RPMI7951 (cell line): ENCODE measurements around the gene SV2B. TPM values are rescaled to one million over a fixed set of nuclear protein-coding genes. Genes with fewer than 3 reads are reported as not detected.
A peak's percentile ranks its signal among the peaks of the same experiment; 100 is the strongest.
"Not testable (repeated sequence)": the region's sequence is repeated elsewhere in the genome, so short reads cannot be mapped to it uniquely, and the experiment has no call there.

Experiments used
- DNase-seq: peaks from one replicate; pipeline ENCODE4 v3.0.0-alpha.2; 2012; ENCODE audit warnings: low read depth
- total RNA-seq: library from RNA; depleted of rRNA; stranded (reverse); fragments of >200 nt; shearing (Covaris generic); gene quantifications from 2 replicates; pipeline ENCODE4 v1.2.3, GENCODE V29; 2014; rRNA removed

The SV2B gene
- not detected in 2 replicates for total RNA-seq

DNA sequence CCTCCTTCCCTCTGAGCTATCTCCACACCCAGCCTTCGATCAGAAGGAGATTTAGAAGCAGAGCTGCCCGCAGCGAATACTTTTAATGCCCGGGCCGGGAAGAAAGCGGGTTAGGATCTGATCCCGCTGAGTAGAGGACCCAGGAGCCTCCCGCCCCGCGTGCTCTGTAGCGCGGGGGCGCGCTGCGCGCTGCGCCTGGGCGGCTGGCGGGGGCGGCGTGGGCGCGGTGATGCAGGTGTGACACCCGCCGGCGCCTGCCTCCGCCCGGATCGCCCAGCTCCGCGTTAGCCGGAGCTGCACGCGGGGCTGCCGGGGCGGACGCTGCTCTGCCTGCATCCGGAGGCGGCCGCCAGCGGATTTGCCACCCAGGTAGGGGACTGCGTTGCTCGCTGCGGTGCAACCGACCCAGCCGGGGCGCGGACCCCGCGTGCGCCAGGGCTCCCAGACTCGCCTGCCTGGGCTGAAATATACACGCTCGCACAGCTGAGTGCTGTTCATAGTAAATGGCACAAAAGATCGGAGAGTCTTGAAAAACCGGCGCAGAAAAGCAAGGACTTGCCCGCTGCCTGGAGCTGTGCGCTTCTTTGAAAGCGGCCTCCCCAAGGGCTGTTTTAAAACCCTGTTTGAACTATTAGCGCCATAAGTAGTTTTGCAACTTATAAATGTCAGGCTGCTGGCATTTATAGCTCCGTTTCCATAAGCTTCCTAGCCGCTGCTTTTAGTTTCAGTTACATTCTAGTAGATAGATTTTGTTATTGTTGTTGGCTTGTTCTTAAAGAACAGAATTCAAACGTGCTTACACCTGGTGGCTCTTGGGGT, at the start of gene SV2B:
TSS of gene SV2B (plus strand) at position 263 of the 819 bp plus-strand sequence. CDS start 126,007 bp downstream, outside the sequence.
- DNase-seq: no peak

- no peak for DNase-seq
Measured at GRCh38 chr15:91051248-91051647, 48.8 kb upstream of the SV2B start.

DNA sequence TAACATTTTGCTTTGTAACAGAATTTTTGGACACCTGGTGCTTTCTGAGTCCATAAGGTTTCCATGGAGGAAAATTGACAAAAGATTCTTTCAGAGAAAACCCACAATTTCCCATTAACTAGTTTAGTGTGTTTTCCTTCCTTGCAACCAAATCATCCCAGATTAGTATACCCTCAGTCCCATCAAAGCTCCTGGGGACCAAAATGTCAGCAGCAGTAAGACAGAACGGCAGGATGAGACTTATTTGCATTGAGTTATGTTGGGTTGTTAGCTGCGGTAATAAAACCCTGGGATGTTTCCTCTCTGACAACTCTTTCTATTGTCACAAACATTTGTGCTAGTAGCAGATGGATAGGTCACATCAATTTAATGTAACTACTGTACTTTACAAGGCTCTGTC, 45.2 kb upstream of the SV2B start:
- DNase-seq: no peak

- DNase-seq: peak; percentile 73
Measured at GRCh38 chr15:91055548-91056331, 44.3 kb upstream of the SV2B start.

- DNase-seq: no peak
Measured at GRCh38 chr15:91061230-91061629, 38.8 kb upstream of the SV2B start.

GRCh38 chr15:91061997-91062396, 38.1 kb upstream of the SV2B start:
- DNase-seq: no peak

- DNase-seq: no peak
Measured at GRCh38 chr15:91065505-91065904, 34.6 kb upstream of the SV2B start.

GRCh38 chr15:91067036-91067435, 33.0 kb upstream of the SV2B start:
- DNase-seq: peak; percentile 18

GRCh38 chr15:91068436-91068835, 31.6 kb upstream of the SV2B start:
- no peak for DNase-seq

GRCh38 chr15:91068966-91069365, 31.1 kb upstream of the SV2B start:
- no peak for DNase-seq

- no peak for DNase-seq
Measured at GRCh38 chr15:91070872-91071271, 29.2 kb upstream of the SV2B start.

DNA sequence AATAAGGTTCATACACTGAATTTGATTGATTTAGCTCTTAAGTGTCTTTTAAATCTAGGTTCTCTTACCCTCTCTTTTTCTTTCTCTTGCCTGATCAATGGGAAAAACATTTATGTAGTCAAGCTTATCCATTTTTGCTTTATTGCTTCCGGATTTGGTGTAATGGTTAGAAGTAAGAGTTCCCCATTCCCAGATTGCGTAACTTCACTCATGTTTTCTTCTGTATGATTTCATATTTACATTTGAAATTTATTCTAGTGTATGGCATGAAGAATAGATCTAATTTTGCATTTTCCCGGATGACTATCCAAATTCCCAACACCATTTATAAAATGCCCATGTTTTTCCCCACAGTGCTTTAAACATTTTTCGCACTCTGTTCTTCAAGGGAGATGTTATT, 27.9 kb upstream of the SV2B start:
- DNase-seq: no peak

DNA sequence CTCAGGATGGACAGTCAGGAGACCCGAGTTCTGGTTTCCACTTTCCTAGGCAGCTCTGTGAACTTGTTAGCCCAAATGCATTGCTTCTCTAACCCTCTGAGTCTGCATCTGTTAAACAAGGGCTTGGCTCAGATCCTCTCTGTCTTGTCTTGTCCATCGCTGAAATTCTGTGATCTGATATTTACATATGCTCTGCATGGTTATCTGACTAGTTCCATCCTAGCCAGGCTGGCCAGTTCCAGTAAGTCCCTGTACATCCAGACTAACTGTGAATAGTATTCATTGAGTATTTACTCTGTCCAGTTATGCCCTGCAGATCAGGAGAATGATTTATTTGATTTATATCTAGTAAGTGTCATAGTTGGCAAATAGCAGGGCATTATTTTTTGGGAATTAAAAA, 27.0 kb upstream of the SV2B start:
- DNase-seq: no peak

GRCh38 chr15:91073768-91074167, 26.3 kb upstream of the SV2B start:
- no peak for DNase-seq

GRCh38 chr15:91075739-91076138, 24.3 kb upstream of the SV2B start:
- no peak for DNase-seq

DNA sequence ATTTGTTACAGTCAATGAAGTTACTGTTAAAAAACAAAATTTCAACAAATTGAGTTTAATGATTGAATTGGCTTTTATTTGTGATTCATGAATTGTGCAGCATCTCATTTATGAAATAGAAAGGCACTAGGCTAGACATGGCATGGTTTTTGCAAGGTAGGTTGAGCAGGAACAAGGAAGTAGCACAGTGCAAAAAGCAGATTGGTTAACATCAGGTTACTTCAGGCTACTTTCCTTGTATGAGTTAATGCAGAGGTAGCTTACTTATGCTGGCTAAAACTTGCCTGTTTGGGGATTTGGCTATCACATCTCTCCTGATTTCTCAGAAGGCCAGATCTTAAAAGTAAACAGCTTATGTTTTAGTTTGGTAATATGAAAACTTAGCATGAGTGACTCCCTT, 23.0 kb upstream of the SV2B start:
- no peak for DNase-seq

- not testable (repeated sequence) for DNase-seq
Measured at GRCh38 chr15:91093866-91094265, 6.2 kb upstream of the SV2B start.

GRCh38 chr15:91098451-91098850, 1.6 kb upstream of the SV2B start:
- DNase-seq: no peak

- DNase-seq: peak; percentile 15
Measured at GRCh38 chr15:91099616-91099994, 452 bp upstream of the SV2B start.

DNA sequence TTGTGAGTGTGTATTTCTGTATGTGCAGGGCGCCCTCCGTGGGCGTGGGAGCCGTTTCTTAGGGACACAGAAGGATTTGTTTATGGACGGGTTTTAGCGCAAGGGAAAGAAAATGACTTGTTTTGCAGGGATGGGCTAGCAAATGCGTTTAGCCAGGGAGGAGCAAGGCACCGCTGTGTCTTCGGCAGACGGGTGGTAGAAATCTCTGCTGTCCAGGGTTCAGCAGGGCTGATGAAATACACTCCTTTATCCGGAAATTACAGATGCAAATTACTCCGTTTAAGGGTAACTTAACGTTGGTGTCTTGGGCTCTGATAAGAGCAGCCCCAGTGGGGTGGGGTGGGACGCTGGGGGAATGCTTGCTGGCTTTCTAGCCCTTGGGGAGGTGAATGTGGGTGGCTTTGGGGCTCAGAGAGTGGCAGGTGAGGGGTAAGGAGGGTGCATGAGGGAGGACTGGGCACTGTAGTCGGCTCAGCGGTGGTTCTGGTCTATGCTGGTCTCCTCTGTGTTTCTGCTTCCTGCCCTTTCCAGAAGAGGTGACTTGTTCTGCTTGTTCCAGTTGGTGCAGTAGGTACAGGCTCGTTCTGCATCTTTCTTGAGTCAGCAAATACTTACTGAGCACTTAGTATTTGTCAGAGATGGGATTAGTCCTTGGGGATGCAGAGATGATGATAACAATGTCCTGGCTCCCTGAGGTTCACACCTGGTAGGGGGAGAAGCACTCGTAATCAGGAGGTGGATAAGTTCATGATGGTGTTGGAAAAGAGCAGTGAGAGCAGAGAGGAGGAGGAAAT, 954 bp downstream of the SV2B start:
- DNase-seq: no peak

DNA sequence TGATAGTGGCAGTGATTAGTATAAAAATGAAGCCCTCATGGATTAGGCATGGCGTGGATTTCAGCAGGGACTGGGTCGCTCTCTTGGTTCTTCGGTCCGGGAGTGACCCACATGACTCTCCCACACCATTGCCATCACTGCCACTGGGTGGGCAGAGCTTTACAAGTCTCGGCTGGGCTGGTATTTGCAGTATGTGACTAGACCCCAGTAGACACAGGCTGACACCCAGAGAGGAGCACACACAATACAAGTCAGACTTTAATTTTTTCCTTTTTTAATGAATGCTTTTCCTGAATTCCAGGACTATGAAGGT, 1.5 kb downstream of the SV2B start:
- DNase-seq: no peak

DNA sequence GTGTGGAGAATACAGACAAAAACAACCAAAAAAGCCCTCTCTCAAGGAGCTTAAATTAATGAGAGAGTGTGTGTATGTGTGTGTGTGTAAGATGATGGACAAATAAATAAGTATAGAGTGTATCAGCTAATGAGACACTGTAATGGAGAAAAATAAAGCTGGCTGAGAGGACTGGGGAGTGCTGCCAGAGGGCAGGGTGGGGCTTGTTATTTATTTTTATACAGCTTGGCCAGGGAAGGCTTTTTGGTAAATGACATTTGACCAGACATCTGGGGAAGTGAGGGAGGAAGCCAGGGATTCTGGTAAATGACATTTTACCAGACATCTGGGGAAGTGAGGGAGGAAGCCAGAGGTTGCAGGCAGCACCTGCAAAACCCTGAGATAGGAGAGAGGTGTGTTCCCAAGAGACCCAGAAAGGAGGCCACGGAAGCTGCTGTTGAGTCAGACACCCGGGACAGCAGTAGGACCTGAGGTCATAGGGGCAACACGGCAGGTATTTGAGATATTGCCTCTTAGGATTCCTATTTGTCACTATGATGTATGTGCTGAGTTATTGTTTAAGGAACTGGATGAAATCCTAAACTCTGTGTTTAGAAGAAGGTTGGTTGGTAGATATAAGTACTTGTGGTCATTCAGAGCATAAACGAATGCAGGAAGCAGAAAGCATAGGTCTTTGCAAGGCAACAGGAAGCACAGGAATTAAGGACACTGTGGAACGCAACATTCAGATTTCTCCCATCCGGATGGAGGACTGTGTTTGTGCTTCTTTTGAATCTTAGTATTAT, 2.7 kb downstream of the SV2B start:
- no peak for DNase-seq
